ENCODE data around the gene ADCY1. TPM values are rescaled to one million over a fixed set of nuclear protein-coding genes. Genes with fewer than 3 reads are reported as not detected.

Gene ADCY1
- total RNA-seq, 2 donors from 2014 or later = 1.6 to 6.3 TPM

- Mint-ChIP-seq H3K27ac (no peak overlapping the region), H3K27me3 (peaks cover 12% of the 10 kb centered on the region), H3K4me1 (no peaks in the 10 kb centered on the region), H3K4me3 (no peak overlapping the region), H3K9me3 (no peaks in the 10 kb centered on the region), H3K36me3 (ENCODE audit: low read depth) (no peaks in the 10 kb centered on the region)
- no peak for ATAC-seq (replicated peaks)
Measured at GRCh38 chr7:45698303-45699014, 124.3 kb downstream of the ADCY1 start.

DNA sequence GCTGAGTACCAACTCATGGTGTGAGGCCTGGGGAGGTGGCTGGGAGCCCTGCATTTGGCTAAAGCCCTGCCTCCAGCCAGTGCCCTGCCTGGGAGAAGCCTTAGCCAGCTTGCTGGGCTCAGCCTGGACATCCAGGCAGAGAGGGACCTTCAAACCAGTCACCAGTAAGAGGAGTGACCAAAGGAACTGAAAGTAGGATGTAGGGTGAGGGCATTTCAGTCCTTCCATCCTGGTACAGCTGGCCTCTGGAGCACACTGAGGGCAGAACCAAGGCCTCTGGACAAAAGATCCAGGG is 124.8 kb downstream of the ADCY1 start:
- Mint-ChIP-seq H3K36me3 (ENCODE audit: low read depth) (no peaks in the 10 kb centered on the region), H3K4me1 (no peaks in the 10 kb centered on the region), H3K27me3 (peaks cover 14% of the 10 kb centered on the region), H3K4me3 (no peak overlapping the region), H3K27ac (no peak overlapping the region), H3K9me3 (no peaks in the 10 kb centered on the region)
- ATAC-seq (replicated peaks) = no peak

DNA sequence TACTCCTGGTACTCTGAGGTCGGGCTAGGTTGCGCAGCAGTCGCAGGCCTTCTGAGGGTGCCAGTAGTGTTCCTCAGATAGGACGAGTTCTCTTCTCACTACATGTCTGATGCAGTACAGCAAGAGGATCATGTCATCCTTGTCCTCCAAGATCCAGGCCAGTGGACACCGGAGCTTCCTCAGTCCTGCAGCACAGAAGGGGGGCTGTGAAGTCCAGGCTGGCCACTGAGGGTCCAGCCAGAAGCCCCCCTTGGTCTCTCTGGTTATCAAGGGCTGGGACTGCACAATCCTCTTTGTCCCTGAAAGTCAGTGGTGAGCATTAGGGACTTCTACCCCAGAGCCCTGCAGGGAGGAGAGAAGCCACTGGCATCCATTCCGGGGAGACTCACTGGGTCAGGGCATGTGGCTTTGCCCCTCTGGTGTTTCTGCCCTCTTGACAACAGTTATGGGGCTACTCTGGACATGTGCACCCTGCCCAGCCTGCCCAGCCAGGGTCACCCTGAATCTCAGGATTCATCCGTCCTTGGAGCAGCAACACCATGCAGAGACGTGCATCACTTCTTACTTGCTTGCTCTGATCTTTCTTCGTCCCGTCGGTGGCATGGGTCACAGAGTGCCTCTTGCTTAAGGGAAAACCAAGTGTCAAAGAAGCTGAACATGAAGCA is 125.7 kb downstream of the ADCY1 start:
- ATAC-seq (replicated peaks) = no peak

GRCh38 chr7:45700556-45700955 is 126.4 kb downstream of the ADCY1 start:
- H3K36me3 Mint-ChIP-seq (ENCODE audit: low read depth) = no peaks in the 10 kb centered on the region
- H3K27ac Mint-ChIP-seq = no peak overlapping the region
- H3K27me3 Mint-ChIP-seq = peaks cover 14% of the 10 kb centered on the region
- no peak for ATAC-seq (replicated peaks)
- no peaks in the 10 kb centered on the region for H3K9me3 Mint-ChIP-seq
- H3K4me1 Mint-ChIP-seq = no peaks in the 10 kb centered on the region
- no peak overlapping the region for H3K4me3 Mint-ChIP-seq

More for the DNA sequence above, 125.7 kb downstream of the ADCY1 start:
- no peak overlapping the region for H3K4me3 Mint-ChIP-seq
- H3K4me1 Mint-ChIP-seq = no peaks in the 10 kb centered on the region
- H3K27me3 Mint-ChIP-seq = peaks cover 14% of the 10 kb centered on the region
- no peaks in the 10 kb centered on the region for H3K9me3 Mint-ChIP-seq
- H3K27ac Mint-ChIP-seq = no peak overlapping the region
- H3K36me3 Mint-ChIP-seq (ENCODE audit: low read depth) = no peaks in the 10 kb centered on the region

DNA sequence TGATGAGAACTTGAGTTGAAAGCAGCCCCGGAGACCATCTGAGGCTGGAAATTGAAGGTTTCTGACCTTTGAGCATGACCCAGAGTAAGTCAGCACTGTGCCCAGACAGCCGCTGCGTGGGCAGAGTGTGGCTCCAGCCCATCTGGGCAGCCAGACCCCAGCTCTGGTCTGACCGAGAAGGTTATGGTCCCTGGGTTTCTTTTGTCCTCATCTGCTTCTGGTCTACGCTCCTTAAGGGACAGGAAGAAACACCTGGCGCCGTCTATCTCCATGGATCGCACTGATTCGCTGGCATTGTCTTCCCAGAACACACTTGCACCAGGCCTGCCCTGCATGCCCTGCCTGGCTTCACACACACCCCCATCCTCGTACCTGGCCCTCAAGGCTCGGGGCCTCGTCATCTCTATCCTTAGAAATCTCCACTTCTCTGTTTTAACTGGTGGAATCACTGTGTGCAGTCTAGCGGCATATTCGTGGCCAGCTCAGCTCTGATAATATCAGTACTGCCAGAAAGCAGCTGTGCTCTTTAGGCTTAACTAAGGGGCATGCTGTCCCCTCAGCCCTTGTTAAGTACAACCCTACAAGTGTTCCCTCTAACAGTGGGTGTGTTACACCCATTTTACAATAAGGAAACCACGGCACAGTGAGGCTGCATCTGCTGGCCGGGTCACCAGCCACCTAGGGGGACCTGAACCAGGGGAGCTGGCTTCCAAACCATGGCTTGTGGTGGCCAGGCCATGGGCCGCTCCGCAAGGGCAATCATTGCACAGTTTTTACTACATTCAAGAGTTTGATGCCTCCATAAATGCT is 127.7 kb downstream of the ADCY1 start:
- Mint-ChIP-seq H3K4me3 (no peak overlapping the region), H3K9me3 (no peaks in the 10 kb centered on the region), H3K27ac (no peak overlapping the region), H3K27me3 (peaks cover 20% of the 10 kb centered on the region), H3K36me3 (ENCODE audit: low read depth) (no peaks in the 10 kb centered on the region), H3K4me1 (no peaks in the 10 kb centered on the region)
- ATAC-seq (replicated peaks) = no peak

- Mint-ChIP-seq H3K27me3 (peaks cover 20% of the 10 kb centered on the region), H3K27ac (no peak overlapping the region), H3K4me3 (no peak overlapping the region), H3K36me3 (ENCODE audit: low read depth) (no peaks in the 10 kb centered on the region), H3K9me3 (no peaks in the 10 kb centered on the region), H3K4me1 (no peaks in the 10 kb centered on the region)
- ATAC-seq (replicated peaks) = no peak
Measured at GRCh38 chr7:45702751-45703150, 128.6 kb downstream of the ADCY1 start.

DNA sequence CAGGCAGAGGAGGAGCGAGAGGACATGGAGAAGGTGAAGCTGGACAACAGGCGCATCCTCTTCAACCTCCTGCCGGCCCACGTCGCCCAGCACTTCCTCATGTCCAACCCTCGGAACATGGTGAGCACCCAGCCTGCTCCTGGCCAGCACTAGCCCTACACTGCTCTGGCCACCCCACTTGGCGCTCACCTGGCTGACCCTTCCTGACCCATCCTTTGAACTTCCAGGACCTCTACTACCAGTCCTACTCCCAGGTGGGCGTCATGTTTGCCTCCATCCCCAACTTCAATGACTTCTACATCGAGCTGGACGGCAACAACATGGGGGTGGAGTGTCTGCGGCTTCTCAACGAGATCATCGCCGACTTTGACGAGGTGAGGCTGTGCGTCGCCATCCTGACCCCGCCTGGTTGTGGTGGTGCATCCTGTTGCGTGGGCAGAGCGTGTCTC is 129.2 kb downstream of the ADCY1 start:
- peaks cover 20% of the 10 kb centered on the region for H3K27me3 Mint-ChIP-seq
- H3K36me3 Mint-ChIP-seq (ENCODE audit: low read depth) = no peaks in the 10 kb centered on the region
- H3K27ac Mint-ChIP-seq = no peak overlapping the region
- ATAC-seq (replicated peaks) = no peak
- no peaks in the 10 kb centered on the region for H3K4me1 Mint-ChIP-seq
- no peaks in the 10 kb centered on the region for H3K9me3 Mint-ChIP-seq
- H3K4me3 Mint-ChIP-seq = no peak overlapping the region

DNA sequence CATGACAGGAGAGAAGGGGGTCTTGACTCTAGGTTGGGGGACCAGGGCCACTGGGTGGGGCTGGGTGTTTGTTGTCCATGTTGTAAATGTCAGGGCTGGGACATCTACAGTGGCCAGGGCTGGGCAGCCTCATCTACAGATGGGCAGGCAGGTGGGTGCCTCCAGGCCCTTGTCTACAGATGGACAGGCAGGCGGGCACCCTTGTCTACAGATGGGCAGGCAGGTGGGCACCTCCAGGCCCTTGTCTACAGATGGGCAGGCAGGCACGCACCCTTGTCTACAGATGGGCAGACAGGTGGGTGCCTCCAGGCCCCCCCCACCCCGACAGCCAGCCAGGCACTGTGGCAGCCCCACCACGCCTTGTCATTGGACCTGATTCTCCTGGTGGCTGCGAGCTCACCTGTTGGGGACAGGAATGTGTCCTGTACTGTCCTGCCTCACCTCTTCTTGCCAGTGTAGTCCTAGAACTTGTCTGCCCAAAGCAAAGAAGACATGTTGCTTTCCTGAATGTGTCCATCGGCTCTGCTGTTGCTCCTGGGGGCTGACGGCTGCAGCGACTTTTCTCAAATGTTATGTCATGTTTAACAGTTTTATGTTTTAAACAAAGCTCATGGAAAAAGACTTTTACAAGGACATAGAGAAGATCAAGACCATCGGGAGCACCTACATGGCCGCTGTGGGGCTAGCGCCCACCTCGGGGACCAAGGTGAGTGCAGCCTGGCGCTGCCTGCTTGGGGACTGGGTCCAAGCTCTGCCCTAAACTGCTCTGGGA is 129.9 kb downstream of the ADCY1 start:
- H3K36me3 Mint-ChIP-seq (ENCODE audit: low read depth) = no peaks in the 10 kb centered on the region
- ATAC-seq (replicated peaks) = no peak

DNA sequence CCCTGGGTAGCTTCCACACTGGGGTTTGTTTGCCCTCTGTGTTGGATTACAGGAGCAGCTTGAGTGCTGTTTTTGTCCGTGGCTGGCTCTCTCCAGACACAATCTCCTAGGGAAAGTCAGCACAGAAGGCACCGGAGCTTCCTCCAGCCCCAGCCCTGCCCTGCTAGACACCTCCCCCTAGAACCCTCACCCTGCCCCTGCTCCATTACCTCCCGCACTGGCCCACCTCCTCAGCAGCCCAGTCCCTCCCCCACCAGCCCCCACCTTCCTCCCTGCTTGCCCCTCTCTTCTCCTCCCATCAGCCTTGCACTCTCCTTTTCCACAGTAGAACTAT is 130.5 kb downstream of the ADCY1 start:
- no peak for ATAC-seq (replicated peaks)
- no peak overlapping the region for H3K4me3 Mint-ChIP-seq
- H3K36me3 Mint-ChIP-seq (ENCODE audit: low read depth) = no peaks in the 10 kb centered on the region
- H3K27me3 Mint-ChIP-seq = peaks cover 20% of the 10 kb centered on the region
- no peak overlapping the region for H3K27ac Mint-ChIP-seq
- no peaks in the 10 kb centered on the region for H3K9me3 Mint-ChIP-seq
- H3K4me1 Mint-ChIP-seq = no peaks in the 10 kb centered on the region

More for the DNA sequence above, 129.9 kb downstream of the ADCY1 start:
- Mint-ChIP-seq H3K4me1 (no peaks in the 10 kb centered on the region), H3K27ac (no peak overlapping the region), H3K27me3 (peaks cover 20% of the 10 kb centered on the region), H3K4me3 (no peak overlapping the region), H3K9me3 (no peaks in the 10 kb centered on the region)

DNA sequence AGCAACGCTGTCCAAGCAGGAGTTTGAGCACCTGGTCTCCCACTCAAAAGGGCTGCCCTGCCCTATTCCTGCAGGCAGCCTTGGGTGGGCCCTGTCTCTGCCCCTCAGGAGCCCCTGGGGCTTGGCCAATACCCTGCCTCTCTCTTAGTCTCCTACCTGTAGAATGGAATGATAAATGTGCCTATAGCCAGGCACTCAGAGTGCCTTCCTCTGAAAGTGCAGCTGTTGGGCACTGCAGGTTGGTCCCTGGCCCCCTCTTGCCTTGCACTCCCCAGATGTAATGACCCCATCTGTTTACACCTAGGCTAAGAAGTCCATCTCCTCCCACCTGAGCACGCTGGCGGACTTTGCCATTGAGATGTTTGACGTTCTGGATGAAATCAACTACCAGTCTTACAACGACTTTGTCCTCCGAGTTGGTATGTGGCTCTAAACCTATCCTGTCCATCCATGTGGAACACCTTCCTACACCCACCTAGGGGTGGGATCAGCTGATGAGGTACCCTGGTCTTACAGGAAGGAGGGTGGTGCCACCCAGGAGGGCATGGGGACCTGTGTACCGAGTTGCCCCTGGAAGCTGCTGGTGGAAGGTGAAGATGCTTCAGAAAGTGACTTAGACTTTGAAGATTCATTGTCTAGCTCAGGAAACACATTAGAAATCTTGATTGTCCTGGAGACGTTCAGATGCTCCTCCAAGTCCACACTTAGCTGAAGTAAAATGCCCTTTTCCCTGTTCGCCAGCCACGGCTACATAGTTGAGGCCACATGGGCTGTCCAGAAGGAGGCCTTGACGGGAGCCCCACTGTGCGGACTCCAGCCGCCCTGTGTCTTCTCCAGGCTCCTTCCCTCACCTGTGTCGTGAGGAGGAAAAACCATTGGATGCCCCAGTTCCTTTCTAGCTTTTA is 134.1 kb downstream of the ADCY1 start:
- H3K4me1 Mint-ChIP-seq = no peaks in the 10 kb centered on the region
- no peak overlapping the region for H3K27ac Mint-ChIP-seq
- H3K36me3 Mint-ChIP-seq (ENCODE audit: low read depth) = no peaks in the 10 kb centered on the region
- no peak for ATAC-seq (replicated peaks)
- H3K27me3 Mint-ChIP-seq = peaks cover 10% of the 10 kb centered on the region
- no peak overlapping the region for H3K4me3 Mint-ChIP-seq
- no peaks in the 10 kb centered on the region for H3K9me3 Mint-ChIP-seq

GRCh38 chr7:45709168-45710042 is 135.2 kb downstream of the ADCY1 start:
- H3K9me3 Mint-ChIP-seq = no peaks in the 10 kb centered on the region
- ATAC-seq (replicated peaks) = no peak
- no peaks in the 10 kb centered on the region for H3K4me1 Mint-ChIP-seq
- H3K4me3 Mint-ChIP-seq = no peak overlapping the region
- H3K27me3 Mint-ChIP-seq = peaks cover 6% of the 10 kb centered on the region
- H3K27ac Mint-ChIP-seq = no peak overlapping the region
- H3K36me3 Mint-ChIP-seq (ENCODE audit: low read depth) = no peaks in the 10 kb centered on the region

- ATAC-seq (replicated peaks) = peak; percentile 12
- no peak overlapping the region for H3K27ac Mint-ChIP-seq
- H3K36me3 Mint-ChIP-seq (ENCODE audit: low read depth) = no peaks in the 10 kb centered on the region
- H3K27me3 Mint-ChIP-seq = peaks cover 6% of the 10 kb centered on the region
- H3K4me3 Mint-ChIP-seq = no peak overlapping the region
- no peaks in the 10 kb centered on the region for H3K9me3 Mint-ChIP-seq
- no peaks in the 10 kb centered on the region for H3K4me1 Mint-ChIP-seq
Measured at GRCh38 chr7:45710271-45711160, 136.3 kb downstream of the ADCY1 start.

Measured in activated T-helper 17 cell treated with anti-CD3 and anti-CD28 coated beads, Interleukin-2, amount 50 U/mL, for 72 hours (primary cell).